ENCODE measurements around the gene CRYBB1.
"Not testable (repeated sequence)": the region's sequence is repeated elsewhere in the genome, so short reads cannot be mapped to it uniquely, and the experiment has no call there.

CRYBB1 gene

GRCh38 chr22:26642465-26643417, 24.9 kb upstream of the CRYBB1 start:
- DNase-seq (ENCODE audit: low read depth) = no peak
- H3K4me3 ChIP-seq (ENCODE audit: low read depth, low read length) = no peak overlapping the region

- H3K4me3 ChIP-seq (ENCODE audit: low read depth, low read length) = no peak overlapping the region
- DNase-seq (ENCODE audit: low read depth) = no peak
These were observed 18.5 kb upstream of the CRYBB1 start for GRCh38 chr22:26636296-26636695.

GRCh38 chr22:26635117-26635516, 17.3 kb upstream of the CRYBB1 start:
- no peak for DNase-seq (ENCODE audit: low read depth)
- no peak overlapping the region for H3K4me3 ChIP-seq (ENCODE audit: low read depth, low read length)

GRCh38 chr22:26634189-26634588, 16.4 kb upstream of the CRYBB1 start:
- no peak overlapping the region for H3K4me3 ChIP-seq (ENCODE audit: low read depth, low read length)
- DNase-seq (ENCODE audit: low read depth) = no peak

GRCh38 chr22:26632422-26633155, 14.8 kb upstream of the CRYBB1 start:
- no peak overlapping the region for H3K4me3 ChIP-seq (ENCODE audit: low read depth, low read length)
- no peak for DNase-seq (ENCODE audit: low read depth)

GRCh38 chr22:26631282-26631681, 13.5 kb upstream of the CRYBB1 start:
- H3K4me3 ChIP-seq (ENCODE audit: low read depth, low read length) = no peak overlapping the region
- DNase-seq (ENCODE audit: low read depth) = no peak

GRCh38 chr22:26629988-26630761, 12.3 kb upstream of the CRYBB1 start:
- no peak overlapping the region for H3K4me3 ChIP-seq (ENCODE audit: low read depth, low read length)
- no peak for DNase-seq (ENCODE audit: low read depth)

GRCh38 chr22:26624803-26625202, 7.0 kb upstream of the CRYBB1 start:
- H3K4me3 ChIP-seq (ENCODE audit: low read depth, low read length) = no peak overlapping the region
- no peak for DNase-seq (ENCODE audit: low read depth)

GRCh38 chr22:26623984-26624383, 6.2 kb upstream of the CRYBB1 start:
- DNase-seq (ENCODE audit: low read depth) = no peak

GRCh38 chr22:26621663-26622062, 3.8 kb upstream of the CRYBB1 start, which contains the start of gene CRYBA4:
Gene CRYBA4 (plus strand): TSS chr22:26621963. CDS start chr22:26622597, 634 bp downstream.
- no peak within 1 kb of the TSS for H3K4me3 ChIP-seq (ENCODE audit: low read depth, low read length)
- DNase-seq (ENCODE audit: low read depth) = no peak

More at GRCh38 chr22:26623984-26624383, 6.2 kb upstream of the CRYBB1 start:
- no peak overlapping the region for H3K4me3 ChIP-seq (ENCODE audit: low read depth, low read length)

- DNase-seq (ENCODE audit: low read depth) = no peak
- no peak overlapping the region for H3K4me3 ChIP-seq (ENCODE audit: low read depth, low read length)
These were observed 2.4 kb upstream of the CRYBB1 start for GRCh38 chr22:26620197-26620596.

GRCh38 chr22:26619510-26619909, 1.7 kb upstream of the CRYBB1 start:
- no peak for DNase-seq (ENCODE audit: low read depth)
- H3K4me3 ChIP-seq (ENCODE audit: low read depth, low read length) = no peak overlapping the region

GRCh38 chr22:26618455-26618854, 628 bp upstream of the CRYBB1 start:
- no peak overlapping the region for H3K4me3 ChIP-seq (ENCODE audit: low read depth, low read length)
- no peak for DNase-seq (ENCODE audit: low read depth)

GRCh38 chr22:26616650-26617049, 1.2 kb downstream of the CRYBB1 start:
- no peak for DNase-seq (ENCODE audit: low read depth)
- no peak overlapping the region for H3K4me3 ChIP-seq (ENCODE audit: low read depth, low read length)

GRCh38 chr22:26615830-26616435, 1.9 kb downstream of the CRYBB1 start:
- H3K4me3 ChIP-seq (ENCODE audit: low read depth, low read length) = no peak overlapping the region
- no peak for DNase-seq (ENCODE audit: low read depth)

- no peak for DNase-seq (ENCODE audit: low read depth)
- H3K4me3 ChIP-seq (ENCODE audit: low read depth, low read length) = no peak overlapping the region
These were observed 2.7 kb downstream of the CRYBB1 start for GRCh38 chr22:26615149-26615548.

- no peak overlapping the region for H3K4me3 ChIP-seq (ENCODE audit: low read depth, low read length)
- DNase-seq (ENCODE audit: low read depth) = no peak
These were observed 3.5 kb downstream of the CRYBB1 start for GRCh38 chr22:26614322-26614721.

- not testable (repeated sequence) for DNase-seq (ENCODE audit: low read depth); H3K4me3 ChIP-seq (ENCODE audit: low read depth, low read length)
These were observed 4.1 kb downstream of the CRYBB1 start for GRCh38 chr22:26613753-26614152.

- no peak overlapping the region for H3K4me3 ChIP-seq (ENCODE audit: low read depth, low read length)
- no peak for DNase-seq (ENCODE audit: low read depth)
These were observed 5.2 kb downstream of the CRYBB1 start for GRCh38 chr22:26612652-26613051.
